ENCODE results near the gene BTNL3.

DNA sequence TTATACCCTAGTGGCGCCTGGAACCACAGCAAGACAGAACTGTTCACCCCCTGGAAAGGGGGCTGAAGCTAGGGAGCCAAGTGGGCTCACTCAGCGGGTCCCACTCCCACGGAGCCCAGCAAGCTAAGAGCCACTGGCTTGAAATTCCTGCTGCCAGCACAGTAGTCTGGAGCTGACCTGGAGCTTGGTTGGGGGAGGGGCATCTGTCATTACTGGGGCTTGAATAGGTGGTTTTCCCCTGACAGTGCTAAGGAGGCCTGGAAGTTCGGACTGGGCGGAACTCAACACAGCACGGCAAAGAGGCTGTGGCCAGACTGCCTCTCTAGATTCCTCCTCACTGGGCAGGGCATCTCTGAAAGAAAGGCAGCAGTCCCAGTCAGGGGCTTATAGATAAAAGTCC is 19.5 kb downstream of the BTNL3 start:
- no peak for TF ChIP-seq POLR2A (IDR thresholded peaks at IDR 0.05)
- TF ChIP-seq, protein P1, sequence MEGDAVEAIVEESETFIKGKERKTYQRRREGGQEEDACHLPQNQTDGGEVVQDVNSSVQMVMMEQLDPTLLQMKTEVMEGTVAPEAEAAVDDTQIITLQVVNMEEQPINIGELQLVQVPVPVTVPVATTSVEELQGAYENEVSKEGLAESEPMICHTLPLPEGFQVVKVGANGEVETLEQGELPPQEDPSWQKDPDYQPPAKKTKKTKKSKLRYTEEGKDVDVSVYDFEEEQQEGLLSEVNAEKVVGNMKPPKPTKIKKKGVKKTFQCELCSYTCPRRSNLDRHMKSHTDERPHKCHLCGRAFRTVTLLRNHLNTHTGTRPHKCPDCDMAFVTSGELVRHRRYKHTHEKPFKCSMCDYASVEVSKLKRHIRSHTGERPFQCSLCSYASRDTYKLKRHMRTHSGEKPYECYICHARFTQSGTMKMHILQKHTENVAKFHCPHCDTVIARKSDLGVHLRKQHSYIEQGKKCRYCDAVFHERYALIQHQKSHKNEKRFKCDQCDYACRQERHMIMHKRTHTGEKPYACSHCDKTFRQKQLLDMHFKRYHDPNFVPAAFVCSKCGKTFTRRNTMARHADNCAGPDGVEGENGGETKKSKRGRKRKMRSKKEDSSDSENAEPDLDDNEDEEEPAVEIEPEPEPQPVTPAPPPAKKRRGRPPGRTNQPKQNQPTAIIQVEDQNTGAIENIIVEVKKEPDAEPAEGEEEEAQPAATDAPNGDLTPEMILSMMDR (IDR thresholded peaks at IDR 0.05 in 4 of 5, conservative IDR thresholded peaks at IDR 0.05 in 1 of 5): no peak

Data from gastrocnemius medialis (tissue), 4 donors.